Esophagus muscularis mucosa (tissue), 3 donors: ENCODE data around the gene C19orf53.

Experiments
- CTCF ChIP-seq, 3 experiments: fragments of 200-600 bp in 2 of 3; fragments of 450-650 bp in 1 of 3; sonication (generic) in 2 of 3; IDR thresholded peaks; one replicate each; pipeline ENCODE4 v1.5.1; 2017 to 2019; ENCODE audit warnings: antibody characterized with exemption in 3 of 3, mild to moderate bottlenecking in 2 of 3, moderate library complexity in 1 of 3
- POLR2A ChIP-seq: fragments of 450-650 bp; IDR thresholded peaks from one replicate; pipeline ENCODE4 v1.6.1; 2017; ENCODE audit warnings: antibody characterized with exemption, moderate library complexity, mild to moderate bottlenecking, low read depth

- TF ChIP-seq CTCF (IDR thresholded peaks at IDR 0.05) (no peak), POLR2A (no peak)
Measured at GRCh38 chr19:13770013-13770635, 4.1 kb upstream of the C19orf53 start.
